ENCODE measurements around the gene COMMD3.

DNA sequence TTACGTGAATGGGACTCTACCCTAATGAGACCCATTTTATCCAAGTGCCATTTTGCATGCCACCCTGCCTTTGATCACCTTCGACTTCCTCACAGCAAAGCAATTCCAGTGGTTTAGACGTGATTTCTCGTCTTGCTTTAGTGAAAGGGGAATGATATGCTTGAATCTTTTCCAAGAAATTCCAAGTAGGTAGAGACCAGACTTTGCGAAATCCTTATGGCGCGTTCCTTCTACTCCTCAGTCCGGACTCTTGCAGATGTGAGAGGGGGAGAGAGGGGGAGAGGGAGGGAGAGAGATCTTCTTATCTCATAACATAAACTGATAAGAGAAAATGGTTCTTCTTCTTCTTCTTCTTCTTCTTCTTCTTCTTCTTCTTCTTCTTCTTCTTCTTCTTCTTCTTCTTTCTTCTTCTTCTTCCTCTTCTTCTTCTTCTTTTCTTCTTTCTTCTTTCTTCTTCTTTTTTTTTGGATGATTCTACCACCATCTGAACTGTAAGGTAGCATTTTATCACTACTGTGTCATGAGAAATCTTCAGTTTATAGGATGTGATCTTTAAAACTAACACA lies 30.0 kb downstream of the COMMD3 start:
- TF ChIP-seq, protein P1, sequence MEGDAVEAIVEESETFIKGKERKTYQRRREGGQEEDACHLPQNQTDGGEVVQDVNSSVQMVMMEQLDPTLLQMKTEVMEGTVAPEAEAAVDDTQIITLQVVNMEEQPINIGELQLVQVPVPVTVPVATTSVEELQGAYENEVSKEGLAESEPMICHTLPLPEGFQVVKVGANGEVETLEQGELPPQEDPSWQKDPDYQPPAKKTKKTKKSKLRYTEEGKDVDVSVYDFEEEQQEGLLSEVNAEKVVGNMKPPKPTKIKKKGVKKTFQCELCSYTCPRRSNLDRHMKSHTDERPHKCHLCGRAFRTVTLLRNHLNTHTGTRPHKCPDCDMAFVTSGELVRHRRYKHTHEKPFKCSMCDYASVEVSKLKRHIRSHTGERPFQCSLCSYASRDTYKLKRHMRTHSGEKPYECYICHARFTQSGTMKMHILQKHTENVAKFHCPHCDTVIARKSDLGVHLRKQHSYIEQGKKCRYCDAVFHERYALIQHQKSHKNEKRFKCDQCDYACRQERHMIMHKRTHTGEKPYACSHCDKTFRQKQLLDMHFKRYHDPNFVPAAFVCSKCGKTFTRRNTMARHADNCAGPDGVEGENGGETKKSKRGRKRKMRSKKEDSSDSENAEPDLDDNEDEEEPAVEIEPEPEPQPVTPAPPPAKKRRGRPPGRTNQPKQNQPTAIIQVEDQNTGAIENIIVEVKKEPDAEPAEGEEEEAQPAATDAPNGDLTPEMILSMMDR (IDR thresholded peaks at IDR 0.05), result no peak
- no peak for TF ChIP-seq POLR2A (IDR thresholded peaks at IDR 0.05)
